GM19239 (cell line): ENCODE measurements around the gene GUCD1.

Experiments
- DNase-seq: peaks from one replicate; pipeline ENCODE4 v3.0.0; 2011; ENCODE audit warnings: low spot score; ENCODE audit not compliant: insufficient read length
- FAIRE-seq: peaks from 2 replicates; lab custom pipeline; 2011; peaks lifted over from hg19 to GRCh38; lab: Jason Lieb, UNC

Gene GUCD1

DNA sequence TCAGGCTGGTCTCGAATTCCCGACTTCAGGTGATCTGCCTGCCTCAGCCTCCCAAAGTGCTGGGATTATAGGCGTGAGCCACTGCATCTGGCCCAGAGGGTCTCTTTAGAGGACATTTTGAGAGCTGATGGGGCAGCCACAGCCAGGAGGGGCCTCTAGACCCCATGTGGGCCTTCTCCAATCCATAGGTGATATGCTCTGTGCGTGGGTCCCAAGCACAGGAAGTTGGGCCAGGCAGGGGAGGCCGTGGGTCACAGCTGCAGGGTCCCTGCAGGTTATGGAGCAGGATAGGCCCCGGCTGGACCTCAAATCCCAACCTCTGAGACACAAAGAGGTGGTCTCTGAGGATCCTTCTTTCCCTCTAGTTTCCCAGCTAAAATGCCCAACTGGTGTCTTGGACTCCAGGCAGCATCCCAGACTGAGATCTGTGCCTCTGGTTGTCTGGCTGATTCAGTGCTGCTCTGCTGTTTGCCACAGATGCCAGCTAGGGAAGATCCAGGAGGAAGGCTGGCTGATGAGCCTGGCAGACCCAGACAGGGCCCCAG is 36.4 kb upstream of the GUCD1 start:
- no peak for DNase-seq
- FAIRE-seq = no peak

- DNase-seq = no peak
- FAIRE-seq = no peak
These were observed 35.7 kb upstream of the GUCD1 start for GRCh38 chr22:24590596-24591173.

GRCh38 chr22:24589518-24590030 is 34.6 kb upstream of the GUCD1 start:
- no peak for FAIRE-seq

GRCh38 chr22:24588757-24589481 is 34.0 kb upstream of the GUCD1 start:
- DNase-seq (no peak), FAIRE-seq (no peak)

More at GRCh38 chr22:24589518-24590030, 34.6 kb upstream of the GUCD1 start:
- DNase-seq = no peak

DNA sequence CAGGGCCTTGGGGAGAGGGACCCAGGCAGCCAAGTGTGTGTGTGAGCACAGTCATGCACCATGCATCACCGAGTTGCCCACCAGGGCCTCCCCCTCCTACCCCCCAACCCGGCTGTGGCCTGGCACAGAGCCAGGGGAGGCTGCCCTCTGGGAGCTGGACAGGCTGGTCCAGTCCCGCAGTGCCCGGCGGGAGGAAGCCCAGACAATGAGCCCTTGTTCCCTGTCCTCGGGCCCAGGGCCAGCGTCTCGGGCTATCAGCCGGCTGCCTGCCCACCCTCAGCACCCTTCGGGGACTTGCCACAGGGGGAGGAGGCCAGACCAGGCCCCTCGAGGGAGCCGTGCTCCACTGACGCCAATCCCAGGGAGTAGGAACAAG is 33.4 kb upstream of the GUCD1 start:
- no peak for FAIRE-seq
- DNase-seq = no peak

DNA sequence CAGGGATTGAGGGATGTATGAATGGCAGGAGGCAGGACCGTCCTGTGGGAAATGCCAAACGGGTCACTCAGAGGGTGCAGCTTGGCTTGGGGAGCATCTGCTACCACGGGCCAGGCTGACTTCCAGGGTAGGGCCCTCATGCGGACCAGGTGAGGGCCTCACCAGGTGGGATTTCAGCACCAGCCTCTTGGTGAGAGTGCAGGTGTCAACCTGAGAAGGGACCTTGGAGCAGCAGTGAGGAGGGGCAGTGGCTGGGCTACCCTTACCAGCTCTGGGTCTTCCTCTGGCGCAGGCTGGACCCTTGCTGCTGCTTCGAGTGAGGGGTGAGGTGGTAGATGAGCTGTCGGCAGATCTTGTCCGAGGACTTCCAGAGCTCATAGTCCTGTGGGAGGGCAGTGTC is 33.0 kb upstream of the GUCD1 start:
- no peak for DNase-seq
- FAIRE-seq = no peak

- FAIRE-seq (no peak), DNase-seq (no peak)
These were observed 32.3 kb upstream of the GUCD1 start for GRCh38 chr22:24587251-24587650.

- DNase-seq = no peak
- FAIRE-seq = no peak
These were observed 31.1 kb upstream of the GUCD1 start for GRCh38 chr22:24585927-24586546.

DNA sequence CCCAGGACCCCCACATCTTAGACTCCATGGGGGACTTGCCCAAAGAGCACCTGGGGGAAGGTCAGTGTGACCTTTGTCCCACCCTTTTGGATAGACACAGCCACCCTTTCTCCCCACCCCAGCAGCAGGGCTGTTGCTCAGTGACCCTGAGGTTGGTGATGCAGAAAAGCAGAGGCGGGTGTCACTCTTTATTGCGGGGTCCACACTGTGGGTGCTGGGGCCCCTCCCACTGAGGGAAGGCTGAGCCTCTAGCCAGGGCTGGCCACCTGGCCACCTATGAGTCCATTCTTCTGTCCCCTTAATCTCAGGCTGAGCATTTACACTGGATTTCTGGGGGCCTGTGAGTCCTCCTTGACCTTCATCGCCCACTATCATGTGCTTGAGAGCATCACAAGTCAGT is 30.5 kb upstream of the GUCD1 start:
- no peak for FAIRE-seq
- no peak for DNase-seq

DNA sequence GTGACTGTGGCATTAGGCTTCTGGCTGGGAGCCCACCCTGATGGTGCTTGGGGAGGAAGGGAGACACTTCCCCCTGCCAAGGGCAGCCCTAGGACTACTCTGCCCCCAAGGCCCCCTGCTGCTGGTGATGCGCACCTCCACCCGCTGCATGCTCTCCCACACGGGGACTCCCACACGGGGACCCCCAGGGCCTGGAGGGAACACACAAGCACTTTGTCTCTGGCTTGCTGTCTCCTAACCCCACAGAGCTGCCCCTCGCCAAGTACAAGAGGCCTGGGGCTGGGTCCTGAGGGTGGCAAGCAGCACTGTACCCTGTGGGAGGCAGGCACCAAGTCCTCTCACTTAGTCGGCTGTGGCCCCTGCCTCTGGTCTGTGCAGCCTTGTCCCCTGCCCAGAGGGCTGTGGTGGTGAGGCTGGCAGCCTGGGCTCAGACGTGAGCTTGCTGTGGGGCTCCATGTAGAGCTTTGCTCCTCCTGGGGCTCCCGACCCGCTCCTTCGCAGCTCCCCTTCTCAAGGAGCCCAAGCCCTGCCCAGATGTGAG is 30.0 kb upstream of the GUCD1 start:
- DNase-seq = no peak
- FAIRE-seq = no peak

- FAIRE-seq (no peak), DNase-seq (no peak)
These were observed 29.3 kb upstream of the GUCD1 start for GRCh38 chr22:24584166-24584790.

GRCh38 chr22:24583221-24584165 is 28.6 kb upstream of the GUCD1 start:
- DNase-seq = no peak
- FAIRE-seq = no peak

GRCh38 chr22:24582056-24582814 is 27.3 kb upstream of the GUCD1 start:
- no peak for FAIRE-seq
- no peak for DNase-seq

DNA sequence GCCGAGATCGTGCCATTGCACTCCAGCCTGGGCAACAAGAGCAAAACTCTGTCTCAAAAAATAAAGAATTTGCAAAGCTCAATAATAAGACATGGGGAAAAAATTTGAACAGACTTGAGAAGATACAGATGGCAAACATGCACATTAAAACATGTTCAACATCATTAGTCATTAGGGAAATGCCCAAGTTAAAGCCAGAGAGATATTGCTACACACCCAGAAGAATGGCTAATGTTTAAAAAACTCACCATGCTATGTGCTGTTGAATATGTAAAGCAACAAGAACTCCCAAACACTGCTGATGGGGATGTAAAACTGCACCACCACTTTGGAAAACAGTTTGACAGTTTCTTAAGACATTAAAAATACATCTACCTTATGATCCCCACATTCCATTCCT is 25.3 kb upstream of the GUCD1 start:
- FAIRE-seq (no peak), DNase-seq (no peak)

GRCh38 chr22:24579258-24579601 is 24.3 kb upstream of the GUCD1 start:
- DNase-seq (no peak), FAIRE-seq (no peak)

DNA sequence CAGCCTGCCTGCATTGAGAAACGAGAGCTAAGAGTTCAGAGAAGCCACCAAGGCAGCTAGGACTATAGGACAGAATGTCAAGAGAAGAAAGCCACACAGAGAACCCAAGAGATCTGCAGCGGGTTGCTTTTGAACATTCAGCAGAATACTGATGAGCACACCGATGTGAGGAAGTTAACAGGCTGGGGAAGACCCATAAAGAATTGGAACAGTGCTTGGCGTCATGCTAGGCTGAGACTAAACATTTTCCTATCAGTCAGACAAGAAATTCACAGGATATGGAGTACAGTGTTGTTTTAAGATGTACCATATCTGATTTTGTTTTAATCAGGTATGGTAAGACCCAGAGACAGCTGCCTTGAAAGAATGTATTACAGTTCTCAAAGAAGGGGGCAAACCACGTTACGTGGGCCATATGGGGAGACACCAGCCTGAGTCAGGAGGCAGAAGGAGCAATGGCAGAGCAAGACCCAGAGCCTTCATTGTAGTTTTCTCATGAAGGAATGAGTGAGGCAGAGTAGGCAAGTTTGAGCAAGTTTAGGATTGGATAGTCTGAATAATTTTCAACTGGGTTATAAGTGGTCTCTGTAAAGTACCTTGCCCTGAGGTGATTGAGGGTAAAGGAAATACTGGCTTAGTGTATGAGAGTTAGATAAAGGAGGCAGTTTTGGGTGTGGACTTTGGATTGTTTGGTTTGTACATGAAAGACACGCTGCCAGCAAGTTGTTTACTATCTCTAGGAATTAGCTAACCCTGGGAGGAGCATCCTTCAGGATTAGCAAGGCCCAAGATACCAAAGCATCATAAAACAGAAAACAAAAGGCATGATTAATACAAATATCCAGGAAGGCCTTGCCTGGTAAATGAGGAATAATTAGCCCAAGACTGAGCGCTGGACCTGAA is 23.7 kb upstream of the GUCD1 start:
- no peak for FAIRE-seq
- no peak for DNase-seq

DNA sequence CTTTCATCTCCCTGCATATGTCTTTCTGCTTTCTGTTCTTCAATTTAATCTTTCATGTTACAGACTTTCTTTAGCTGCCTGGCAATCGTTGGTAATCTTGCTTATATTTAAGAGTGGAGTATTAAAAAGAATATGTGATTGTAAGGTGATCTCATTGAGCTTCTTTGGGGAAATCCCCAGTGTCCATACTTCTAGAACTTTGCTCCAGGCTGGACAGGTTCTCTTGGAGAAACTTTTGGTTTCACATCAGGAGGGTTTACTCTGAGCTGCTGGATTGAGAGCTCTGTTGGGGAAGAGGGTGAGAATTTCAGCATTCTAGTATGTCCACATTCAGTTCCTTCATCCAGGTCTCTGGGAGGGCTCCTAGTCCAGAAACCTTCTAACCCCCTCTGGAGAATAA is 21.8 kb upstream of the GUCD1 start:
- DNase-seq = no peak
- no peak for FAIRE-seq

GRCh38 chr22:24571266-24571665 is 16.3 kb upstream of the GUCD1 start:
- no peak for DNase-seq
- no peak for FAIRE-seq
